GM21786 (cell line): ENCODE results near the gene BDKRB2.

ENCODE experiments used
- ATAC-seq: cut with Tn5 transposase; IDR thresholded peaks from one replicate; pipeline ENCODE4 v1.9.1; 2021; ENCODE audit not compliant: unreplicated experiment

Gene BDKRB2

DNA sequence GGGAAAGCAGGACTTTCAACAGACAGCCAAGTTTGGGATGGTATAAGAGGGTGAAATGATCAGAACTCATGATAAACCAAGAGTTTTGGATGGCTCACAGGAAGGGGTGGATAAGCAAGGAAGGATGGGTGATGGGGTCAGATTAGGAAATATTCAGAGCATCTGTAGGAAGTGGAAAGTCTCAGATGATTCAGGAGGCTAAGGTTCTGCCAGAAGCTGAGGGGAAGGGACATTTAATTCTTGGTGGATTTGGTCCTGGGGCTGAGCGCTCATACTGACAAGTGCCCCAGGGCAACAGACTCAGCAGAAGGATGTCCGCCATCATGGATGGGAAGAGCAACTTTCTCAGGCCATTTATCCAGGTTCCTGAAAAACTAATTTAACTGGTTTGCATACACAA is 28.4 kb upstream of the BDKRB2 start:
- no peak for ATAC-seq

DNA sequence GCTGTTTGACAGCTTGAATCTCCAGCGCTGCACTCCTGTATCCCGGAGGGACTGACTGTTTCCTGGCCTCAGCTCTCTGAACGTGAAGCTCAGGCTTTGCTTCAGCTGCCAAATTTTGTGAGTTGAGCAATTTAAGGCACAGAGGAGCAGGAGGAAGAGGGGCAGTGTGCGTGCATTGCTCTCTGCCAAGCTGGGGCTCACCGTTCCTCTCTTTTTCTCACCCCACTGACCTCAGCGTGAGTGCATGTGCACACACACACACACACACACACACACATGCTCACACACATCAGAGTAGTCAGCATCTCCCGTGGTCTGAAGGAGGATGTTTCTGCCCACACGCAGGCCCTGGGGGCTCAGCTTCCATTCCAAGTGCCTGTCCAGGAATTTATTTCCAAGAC is 27.8 kb upstream of the BDKRB2 start:
- no peak for ATAC-seq

DNA sequence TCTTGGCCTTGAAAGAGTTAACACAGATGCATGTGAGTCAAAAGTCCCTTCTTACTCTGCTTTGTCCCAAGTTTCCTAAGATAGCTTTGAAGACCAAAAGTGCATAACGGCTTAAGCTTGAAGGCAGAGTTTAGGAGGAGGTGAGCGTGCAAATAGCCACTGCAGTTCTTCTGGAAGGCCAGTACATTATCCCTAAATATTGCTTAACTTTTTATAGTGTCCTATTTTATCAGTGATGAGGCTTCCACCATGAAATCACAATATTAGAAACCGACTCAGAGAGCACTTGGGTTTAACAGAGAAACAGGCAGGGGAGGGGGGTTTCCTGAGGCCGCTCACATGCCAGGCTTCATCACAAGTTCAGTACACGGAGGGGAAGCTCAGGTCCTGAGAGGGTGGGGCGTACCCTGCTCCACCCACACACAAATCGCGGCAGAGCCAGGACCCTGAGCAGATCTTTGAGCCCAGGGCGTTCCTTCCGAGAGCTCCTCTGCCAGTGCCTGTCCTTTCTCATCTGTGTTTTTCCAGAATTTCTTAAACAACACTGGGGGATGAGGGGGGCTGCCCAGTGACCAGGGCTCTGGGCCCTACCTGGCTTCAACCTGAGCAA is 26.8 kb upstream of the BDKRB2 start:
- peak; percentile 47 for ATAC-seq

DNA sequence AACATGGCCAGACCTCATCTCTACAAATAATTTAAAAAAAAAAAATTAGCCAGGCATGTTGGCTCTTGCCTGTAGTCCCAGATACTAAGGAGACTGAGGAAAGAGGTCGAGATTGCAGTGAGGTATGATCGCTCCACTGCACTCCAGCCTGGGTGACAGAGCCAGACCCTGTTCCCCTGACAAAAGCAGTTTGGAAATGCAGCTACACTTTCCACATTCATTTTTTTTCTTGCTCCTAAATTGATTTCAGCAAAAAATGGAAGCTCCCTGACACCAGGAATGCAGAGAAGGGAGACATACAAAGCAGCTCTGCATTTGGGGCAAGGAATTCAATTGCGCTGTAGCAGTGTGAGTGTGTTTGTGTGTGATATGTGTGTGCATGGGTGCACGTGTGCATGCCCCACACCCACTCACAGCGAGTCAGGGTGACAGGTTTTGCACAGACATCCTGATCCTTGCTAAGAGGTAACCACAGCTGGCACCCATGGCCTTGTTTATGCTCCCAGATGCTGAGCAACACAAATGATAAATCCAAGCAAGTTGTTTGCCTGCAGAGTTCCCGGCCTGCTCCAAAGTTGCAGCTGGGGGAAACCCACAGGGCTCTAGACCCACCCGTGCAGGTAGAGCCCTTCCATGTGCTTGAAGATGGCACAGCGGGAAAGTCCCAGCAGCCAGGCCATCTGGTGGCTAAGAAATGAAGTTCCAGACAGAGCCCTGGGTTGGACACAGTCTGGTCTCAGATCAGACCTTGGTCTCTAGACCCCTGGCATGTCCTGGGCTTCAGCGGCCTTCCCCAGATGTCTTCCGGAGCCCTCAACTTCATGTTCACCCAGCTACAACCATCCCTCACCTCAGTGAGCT is 25.9 kb upstream of the BDKRB2 start:
- no peak for ATAC-seq

DNA sequence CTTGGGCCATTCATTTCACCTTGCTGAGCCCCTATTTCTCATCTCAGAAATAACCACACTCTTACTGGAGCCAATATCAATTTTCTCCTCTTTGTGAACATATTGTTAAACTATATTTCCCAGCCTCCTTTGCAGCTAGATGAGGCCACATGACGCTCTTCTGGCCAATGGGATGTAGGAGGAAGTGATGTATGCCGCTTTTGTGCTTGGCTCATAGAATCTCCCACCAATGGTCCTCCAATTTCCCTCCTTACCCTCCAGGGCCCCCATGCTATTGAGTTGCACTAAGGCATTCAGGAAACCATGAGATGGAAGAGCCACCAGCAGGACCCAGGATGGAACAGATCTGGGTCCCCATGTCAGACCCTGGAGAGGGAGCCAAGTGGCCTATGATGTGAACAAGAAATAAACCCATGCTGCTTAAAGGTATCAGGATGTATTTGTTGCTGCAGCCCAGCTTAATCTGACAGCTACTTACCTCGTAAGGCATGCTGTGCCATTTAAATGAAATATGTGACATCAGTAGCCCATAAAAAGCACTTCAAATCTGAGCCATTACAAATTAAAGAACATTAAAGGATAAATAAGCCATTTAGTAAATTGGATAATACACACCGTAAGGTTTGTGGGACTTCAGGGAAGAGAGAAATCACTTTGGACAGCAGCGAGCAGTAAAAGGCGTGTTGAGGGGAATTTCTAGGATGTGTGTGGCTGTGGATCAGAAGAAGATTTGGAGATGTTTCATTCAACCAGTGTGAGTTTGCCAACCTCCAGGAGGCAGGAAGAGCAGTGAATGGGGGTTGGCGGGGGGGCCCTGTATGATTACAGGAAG is 24.4 kb upstream of the BDKRB2 start:
- ATAC-seq = no peak

DNA sequence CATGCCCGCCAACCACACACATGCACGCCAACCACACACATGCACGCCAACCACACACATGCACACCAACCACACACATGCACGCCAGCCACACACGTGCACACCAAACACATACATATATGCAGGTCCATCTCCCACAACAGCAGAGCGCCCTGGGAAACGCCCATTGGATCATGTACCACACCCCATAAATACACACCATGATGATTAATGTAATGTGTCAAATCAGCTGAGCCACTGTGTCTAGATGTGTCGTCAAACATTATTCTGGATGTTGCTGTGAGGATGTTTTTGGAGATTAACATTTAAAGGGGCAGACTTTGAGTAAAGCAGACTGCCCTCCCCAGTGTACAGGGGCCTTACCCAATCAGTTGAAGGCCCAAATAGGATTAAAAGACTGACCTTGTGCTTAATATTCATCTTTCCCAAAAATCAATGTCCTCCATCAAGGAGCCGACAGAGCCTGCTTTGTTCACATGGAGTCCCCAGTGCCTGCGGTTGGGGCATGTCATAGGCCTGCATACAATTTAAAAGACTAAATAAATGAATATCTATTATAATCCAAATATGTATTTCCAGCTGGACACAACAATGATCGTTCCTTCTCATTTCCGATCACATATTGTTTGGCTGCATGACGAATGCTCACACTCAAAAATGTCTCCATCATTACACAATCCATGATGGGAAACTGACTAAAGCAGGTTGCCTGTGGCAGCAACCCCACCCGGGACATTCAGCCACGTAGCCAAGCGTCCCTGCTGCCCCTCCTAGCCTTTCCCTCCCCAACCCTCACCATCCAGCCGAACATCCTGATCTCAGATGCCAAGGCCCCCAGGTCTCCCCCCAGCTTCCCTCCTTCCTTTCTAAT is 23.2 kb upstream of the BDKRB2 start:
- ATAC-seq = no peak

DNA sequence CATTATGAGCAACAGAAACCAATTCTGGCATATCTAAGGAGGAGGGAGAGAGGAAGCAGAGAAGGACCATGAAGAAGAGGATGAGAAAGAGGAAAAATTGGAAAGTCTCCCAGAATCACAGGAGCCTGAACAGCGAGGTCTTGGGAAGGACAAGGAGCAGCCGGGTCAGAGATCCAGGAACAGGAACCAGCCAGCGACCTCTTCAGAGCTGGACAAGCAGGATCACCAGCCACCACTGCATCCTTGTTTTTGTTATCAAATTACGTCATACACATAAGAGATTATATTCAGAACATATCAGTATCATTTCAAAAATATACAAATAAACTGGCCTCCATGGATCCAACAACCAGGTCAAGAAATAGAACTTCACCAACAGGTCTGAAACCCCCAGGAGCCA is 22.1 kb upstream of the BDKRB2 start:
- no peak for ATAC-seq

DNA sequence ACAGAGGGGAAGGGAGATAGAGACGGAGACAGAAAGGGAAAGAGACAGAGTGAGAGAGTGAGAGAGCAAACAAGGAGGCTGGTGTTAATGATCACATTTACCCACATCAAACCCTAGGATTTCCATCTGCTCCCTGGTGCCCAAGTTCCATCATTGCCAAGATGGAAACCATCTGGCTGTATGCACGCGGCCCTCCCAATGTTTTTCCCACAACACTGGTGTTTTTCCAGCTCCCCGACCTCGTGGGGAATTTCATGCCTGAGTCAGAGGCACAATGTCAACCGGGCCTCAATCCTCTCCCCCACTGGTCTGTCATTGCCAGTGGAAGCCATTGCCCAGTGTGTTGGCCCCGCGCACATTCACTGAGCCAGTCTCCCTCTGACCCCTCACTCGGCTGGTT is 19.9 kb upstream of the BDKRB2 start:
- no peak for ATAC-seq

DNA sequence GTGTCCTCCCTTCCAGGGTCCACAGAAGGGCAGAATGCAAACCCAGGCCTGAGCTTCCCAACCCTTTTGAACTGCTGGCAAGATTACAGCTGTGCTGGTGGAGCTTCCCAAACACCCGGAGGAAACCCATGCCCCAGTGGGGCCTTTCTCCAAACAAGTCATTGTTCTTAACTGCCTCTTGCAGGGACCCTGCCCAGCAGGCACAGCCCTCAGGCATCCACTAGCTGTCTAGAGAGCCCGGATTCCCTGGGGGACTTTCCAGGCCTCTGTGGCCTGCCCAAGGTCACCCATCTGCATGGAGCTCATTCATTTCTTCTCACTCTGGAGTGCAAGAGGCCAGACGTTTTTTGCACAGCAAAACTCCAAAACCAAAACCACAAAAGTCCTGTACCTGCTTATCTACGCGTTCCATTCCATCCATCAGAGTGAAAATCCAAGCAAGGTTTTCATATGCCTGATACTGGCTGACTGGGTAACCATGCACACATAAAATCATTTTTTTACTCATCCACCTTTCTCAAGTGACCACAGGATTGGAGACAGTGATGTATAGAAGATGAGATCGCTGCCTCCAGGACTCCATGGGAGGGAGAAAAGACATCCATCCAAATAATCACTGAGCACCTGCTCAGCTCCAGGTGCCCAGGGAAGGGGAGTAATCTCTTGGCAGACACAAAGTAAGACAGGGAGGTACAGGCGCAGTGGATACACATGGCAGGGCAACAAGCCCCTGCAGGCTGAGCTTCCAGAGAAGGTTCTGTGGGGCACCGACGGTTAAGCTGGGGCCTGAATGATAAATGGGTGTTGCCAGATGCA is 17.2 kb upstream of the BDKRB2 start:
- no peak for ATAC-seq

DNA sequence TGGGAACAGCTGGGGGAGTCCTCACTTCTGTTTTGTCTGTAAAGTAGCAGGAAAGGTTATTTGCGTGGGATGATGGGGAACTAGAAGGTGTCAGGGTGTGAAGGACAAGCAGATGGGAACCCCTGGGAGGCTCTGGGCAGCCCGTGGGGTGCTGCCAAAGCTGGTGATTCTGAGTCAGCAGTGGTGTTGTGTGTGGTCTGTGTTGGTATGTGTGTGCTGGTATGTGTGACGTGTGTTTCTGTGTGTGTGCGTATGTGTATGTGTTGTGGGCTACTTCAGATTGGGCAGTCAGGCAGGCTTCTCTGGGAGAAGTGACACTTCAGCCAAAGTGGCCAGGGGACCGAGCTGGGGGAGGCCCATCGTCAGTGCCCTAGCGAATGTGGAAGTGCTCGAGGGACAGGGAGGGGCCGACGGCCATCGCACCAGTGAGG is 15.3 kb upstream of the BDKRB2 start:
- ATAC-seq = no peak

DNA sequence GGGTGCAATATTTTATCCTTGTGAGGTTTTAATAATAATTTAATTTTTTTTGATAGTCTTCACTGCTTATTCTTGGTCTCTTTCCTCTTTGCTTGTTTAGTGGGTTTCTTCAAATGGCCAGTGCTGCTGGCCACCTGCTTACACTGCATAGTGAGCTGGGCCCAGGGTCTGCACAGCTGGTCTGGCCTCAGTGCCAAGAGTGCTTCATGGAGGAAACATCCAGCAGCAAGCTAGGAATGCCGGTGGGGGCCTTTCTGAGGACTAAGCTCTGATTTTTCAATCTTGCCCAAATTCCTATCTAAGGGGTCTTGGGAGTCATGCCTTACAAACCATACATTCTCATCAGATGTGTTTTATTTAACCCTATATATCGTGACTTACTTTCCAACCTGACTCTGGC is 13.3 kb upstream of the BDKRB2 start:
- no peak for ATAC-seq

DNA sequence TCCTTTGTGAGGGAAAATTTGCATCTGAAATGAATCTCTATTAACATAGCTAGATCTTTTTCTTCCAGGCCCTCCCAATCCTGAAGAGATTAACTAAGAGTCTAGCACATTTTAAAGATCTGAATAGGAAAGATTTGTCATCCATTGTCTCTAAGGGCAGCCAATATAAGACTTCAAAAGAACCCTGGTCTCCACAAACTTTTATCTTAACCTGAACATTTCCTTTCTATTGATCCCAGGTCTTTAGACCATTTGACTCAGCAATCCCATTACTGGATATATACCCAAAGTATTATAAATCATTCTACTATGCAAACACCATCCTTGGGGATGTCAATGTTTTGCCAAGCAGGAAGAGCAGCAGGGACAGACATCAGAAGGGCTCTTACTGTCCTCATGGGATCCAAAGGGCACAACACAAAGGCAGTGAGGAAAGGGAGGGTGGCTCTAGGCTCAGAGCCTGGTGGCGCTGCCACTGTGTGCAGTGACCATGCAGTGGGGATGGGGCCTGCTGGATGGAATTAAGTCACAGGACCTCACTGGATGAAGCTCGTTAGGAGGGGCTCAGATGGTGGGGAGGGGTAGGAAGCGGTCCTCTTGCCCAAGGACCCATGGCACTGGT is 12.7 kb upstream of the BDKRB2 start:
- no peak for ATAC-seq

DNA sequence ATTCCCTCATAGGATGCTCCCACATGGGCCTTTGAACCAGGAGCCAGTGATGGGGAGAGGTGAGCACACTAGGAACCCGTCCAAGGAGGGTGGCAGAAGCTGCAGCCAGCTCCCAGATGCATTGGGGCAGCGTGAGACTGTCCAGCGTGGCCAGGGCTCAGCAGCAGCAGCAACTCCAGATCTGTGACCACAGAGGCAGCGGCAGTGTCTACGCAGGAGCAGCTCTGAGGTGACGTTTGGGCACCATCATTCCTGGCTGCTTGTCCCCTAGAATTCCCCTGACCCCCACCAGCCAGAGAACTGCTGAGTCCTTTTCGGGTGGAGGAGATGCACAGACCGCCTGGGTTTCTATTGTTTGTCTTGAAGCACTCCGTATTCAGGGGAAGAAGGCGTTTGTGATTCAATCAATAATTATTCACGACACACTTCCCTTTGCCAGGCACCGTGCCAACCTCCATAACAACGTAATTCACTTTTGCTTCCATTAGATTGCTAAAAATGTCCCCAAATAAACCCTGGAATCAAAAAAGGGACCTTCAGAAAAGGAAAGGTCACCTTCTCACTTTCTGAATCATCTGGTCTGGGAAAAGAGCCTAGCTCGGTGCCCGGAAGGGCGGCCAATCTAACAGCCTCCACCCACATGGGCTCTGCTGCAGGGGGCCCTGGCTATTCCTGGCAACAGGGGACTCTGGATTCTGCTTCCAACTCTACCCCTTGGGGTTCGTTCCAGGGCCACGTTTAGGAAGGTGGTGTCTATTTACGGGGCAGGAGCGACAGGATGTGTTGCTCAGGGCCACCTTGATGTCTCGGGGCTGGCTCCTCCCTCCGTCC is 11.4 kb upstream of the BDKRB2 start:
- ATAC-seq = no peak

DNA sequence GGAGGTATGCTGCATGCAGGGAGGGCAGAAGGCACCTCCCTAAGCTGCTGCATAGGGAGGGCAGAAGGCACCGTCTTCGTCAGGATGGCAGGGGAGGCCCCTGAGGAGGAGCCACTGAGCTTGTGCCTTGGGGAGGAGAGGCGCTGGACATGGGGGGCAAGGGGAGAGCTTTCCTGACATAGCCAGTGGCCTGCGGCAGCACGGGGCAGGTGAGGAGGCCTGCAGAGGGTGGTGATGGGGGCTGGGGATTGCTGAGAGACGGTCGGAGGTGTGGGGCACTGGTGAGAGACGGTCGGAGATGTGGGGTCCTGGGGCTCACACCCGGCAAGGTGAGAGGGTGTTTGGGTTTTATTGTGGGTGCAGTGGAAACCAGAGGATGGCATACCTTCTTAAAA is 10.4 kb upstream of the BDKRB2 start:
- no peak for ATAC-seq

DNA sequence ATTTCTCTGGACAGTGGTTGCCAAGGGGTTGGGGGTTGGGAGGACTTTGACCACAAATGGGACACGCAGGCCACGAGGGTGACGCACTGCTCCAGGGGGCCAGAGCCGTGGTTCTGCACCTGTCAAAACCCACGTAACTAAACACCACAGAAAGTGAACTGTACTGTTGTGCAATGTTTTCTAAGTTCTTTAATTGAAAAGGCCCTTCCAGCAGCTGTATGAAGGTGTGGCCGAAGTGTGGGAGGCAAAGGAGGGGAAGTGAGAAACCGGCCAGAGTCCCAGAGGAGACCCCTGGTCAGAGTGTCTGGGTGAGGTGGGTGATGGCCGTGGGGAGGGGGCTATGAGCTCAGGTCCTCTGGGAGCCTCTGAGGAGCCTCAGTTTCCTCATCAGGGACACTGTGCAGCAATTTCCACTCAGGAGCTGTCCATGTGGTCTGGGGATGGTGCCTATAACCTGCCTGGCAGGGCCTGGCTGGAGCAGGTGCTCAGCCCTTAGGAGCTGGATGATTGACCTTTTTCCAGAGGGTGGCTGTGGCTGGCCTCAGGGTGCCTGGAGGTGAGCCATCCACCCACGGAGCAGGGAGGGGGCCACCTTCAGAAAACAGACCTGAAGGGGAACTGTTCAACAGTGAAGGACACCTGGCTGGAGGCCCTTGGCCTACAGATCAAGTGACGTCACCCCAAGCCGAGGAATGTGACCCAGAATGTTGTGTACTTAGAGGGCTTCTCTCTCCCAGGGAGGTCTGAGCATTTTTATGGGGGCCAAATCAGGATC is 9.8 kb upstream of the BDKRB2 start:
- no peak for ATAC-seq

DNA sequence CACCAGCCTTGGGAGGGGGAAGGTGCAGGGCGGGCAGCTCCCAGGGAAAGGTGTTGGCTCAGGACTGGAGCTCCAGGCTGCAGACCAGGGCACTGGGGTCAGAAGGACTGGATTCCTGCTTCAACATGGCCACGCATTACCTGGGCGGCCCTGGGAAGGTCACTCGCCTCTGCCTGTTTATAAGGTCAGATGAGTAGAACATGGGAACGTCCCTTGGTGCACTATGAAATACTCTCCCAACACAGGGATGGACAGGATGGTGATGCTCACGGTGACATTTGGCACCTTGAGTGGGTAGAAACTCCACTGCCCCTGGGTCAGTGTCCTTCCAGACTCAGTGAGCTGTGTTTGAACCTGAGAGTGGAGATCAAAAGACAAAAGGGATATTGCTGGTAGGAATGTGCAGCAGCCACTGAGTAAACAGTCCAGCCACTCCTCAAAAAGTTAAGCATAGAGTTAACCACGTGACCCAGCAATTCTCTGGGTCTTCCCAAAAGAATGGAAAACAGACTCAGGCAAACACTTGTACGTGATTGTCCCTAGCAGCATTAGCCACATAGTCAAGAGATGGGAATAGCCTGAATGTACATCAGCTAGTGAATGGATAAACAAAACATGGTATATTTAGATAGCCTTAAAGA is 9.1 kb upstream of the BDKRB2 start:
- no peak for ATAC-seq

DNA sequence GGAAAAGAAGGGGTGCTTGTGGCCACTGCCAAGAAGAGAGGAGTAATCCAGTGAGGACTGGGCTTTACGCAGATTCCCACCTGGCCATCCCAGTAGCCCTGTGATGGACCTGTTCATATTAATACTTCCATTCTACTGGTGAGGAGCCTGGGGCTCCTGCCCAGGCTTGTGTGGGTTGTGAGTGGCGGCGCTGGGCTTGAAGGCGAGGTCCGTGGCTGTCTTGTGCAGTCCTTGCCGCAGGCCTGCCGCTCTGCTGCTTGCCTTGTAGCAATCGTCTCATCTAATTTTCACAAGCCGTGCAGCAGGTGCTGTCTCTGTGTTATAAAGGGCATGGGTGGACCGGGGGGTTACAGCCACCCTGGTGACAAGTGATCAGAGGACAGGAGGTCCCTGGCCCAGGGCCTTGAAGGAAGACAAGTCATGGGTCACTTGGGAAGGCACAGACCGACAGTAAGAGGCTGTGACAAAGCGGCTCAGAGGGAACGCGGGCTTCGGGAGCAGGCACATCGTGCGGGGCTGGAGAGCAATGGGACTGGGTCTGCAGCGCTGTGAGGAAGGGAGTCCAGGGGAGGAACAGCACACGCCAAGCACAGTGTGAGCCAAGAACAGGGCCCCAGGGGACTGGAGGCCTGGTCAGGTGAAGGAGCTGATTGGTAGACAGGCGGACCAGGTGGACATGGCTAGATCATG is 7.3 kb upstream of the BDKRB2 start:
- ATAC-seq = no peak
